HG02840 (cell line): Measurements from ENCODE around the gene SLCO2A1.

Experiments used
- ATAC-seq: cut with Tn5 transposase; IDR thresholded peaks from one replicate; pipeline ENCODE4 v1.9.1; 2021; ENCODE audit warnings: mild to moderate bottlenecking, moderate library complexity, moderate number of reproducible peaks; ENCODE audit not compliant: unreplicated experiment, low FRiP score

Gene SLCO2A1

GRCh38 chr3:133888726-133889340 lies 140.9 kb downstream of the SLCO2A1 start:
- ATAC-seq, result no peak

DNA sequence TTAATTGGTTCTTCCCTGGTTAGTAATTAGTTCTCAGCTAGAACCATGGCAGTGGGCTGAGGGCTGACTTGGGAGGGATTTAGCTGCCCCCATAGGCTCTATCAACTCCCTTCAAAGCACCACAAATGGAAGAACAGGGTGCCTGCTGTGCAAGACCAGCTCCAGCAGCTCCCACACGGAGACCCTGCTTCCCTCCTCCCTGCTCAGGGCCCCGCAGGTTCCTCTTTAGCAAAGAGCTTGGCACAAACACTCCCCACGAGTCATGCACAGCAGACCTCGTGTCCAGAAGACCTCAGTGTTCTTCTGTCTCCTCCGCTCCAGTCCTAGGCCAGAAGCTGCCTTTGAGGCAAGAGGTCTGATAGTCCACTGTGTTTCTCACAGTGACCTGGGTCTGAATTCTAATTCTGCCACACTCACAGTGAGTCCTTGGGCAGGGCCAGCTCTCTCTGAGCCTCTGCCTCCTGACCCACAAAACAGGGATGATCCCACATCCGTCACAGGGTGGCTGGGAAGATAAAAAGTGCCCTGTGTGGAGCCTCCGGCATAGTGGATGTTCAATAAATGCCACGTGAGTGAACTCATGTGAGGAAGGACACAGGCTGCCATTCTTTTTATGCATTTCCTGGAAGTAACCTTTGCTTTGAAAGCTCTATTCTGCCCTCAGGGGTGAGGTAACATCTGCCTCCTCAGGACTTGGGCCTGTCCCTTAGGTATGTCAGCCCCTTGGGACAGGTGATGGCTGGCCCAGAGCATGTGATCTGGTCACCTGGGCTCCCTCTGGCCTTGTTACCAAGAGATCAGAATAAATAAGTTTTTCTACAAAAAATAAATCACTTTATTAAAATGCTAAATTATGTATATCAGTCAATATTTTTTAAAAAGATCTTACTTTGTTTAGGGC lies 141.7 kb downstream of the SLCO2A1 start:
- no peak for ATAC-seq

DNA sequence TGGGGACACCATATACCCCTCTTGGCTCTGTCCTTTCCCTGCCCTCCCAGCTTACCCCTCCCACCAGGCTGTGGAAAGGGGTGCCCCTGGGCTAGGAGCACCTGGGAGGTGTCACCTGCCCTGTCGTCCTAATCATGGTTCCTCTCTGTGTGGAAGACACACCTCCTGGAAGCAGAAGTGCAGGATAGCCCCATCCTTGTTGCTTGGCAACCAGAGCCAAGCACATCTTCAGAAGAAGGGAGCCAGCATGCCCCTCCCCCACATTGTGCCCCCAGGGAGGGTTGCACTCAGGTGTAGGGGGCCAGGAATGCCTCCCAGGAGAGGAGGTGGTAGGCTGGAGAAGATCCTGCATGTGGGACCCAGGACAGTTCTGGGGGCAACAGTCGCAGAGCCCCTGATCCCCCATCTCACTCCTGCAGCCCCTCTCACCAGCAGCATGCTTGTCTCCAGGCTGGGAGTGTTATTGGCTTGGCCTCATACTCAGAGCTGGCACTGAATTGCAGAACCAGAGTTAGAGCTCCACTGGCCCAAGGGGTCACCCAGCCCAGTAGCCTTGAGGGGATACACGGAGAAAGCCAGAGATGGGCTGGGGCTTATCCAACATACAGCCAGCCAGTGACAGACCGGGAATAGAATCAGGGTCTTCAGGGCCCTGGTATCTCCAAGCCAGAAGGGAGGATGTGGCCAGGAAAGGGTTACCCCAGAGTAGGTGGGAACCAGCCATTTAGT lies 142.5 kb downstream of the SLCO2A1 start:
- no peak for ATAC-seq

- no peak for ATAC-seq
Observed at GRCh38 chr3:133886031-133886722, 143.5 kb downstream of the SLCO2A1 start.

GRCh38 chr3:133884887-133885711 lies 144.6 kb downstream of the SLCO2A1 start:
- no peak for ATAC-seq

DNA sequence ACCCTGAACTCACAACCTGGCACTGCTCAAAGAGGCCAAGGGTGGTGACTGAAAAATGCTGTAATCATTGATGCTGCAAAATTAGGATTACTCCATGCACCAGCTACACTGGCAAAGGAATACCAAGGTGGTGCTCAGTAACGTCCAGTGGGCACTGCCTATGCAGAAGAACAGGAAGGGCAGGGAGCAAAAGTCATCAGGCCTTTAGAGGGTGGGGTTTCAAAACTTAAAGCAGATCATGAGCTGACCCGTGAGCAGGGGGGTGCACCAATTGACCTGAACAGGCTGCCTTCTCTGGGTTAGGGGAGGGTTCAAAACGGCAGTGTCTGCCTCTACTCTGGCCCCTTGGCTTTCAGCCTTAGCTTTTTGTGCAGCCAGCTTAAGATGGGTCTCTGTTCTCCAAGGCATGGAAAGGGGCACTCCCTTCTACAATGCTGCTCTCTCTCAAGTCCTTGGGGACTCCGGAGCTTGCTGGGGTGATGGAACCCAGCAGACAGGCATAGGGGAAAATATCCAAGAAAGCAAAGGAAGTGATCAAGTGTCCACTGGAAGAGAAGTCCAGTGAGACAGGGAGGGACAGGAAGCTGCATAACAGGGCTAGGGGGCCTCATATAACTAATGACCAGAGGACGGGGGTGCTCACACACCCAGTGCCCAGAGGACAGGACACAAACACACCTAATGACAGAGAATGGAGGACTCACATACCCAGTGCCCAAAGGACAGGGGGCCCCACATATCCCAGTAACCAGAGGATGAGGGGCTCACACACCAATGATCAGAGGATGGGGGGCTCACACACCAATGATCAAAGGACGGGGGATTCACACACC lies 145.5 kb downstream of the SLCO2A1 start:
- ATAC-seq, result no peak

- ATAC-seq, result no peak
Observed at GRCh38 chr3:133883641-133884040, 146.1 kb downstream of the SLCO2A1 start.

DNA sequence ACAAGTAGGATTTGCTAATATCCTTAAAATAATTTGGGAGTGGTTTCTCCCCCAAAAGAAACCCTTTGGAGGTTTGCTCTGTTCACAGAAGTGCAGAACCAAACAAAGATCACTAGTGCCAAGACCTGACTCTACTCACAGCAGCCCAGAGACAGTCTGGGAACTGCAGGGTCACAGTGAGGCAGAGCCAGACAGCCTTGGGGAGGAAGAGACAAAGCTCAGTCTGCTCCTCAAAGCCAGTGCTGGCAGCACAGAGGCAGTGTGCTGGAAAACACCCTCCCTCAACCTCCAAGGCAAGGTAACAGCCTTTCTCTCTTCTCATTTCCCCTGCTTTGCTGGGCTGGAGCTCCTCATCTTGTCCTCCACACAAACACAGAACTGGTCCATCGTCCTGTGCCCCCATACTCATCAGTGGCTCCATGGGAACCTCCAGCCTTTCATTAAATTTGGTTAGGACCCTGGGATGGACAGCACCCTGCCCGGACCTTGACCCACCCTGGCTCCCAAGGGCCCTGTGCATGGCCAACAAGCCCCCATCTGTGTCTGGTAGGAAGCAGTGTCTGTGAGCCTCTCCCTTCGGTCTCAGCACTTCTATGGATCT lies 146.6 kb downstream of the SLCO2A1 start:
- no peak for ATAC-seq

GRCh38 chr3:133881939-133882825 lies 147.5 kb downstream of the SLCO2A1 start:
- no peak for ATAC-seq

- ATAC-seq, result no peak
Observed at GRCh38 chr3:133881492-133881891, 148.2 kb downstream of the SLCO2A1 start.

DNA sequence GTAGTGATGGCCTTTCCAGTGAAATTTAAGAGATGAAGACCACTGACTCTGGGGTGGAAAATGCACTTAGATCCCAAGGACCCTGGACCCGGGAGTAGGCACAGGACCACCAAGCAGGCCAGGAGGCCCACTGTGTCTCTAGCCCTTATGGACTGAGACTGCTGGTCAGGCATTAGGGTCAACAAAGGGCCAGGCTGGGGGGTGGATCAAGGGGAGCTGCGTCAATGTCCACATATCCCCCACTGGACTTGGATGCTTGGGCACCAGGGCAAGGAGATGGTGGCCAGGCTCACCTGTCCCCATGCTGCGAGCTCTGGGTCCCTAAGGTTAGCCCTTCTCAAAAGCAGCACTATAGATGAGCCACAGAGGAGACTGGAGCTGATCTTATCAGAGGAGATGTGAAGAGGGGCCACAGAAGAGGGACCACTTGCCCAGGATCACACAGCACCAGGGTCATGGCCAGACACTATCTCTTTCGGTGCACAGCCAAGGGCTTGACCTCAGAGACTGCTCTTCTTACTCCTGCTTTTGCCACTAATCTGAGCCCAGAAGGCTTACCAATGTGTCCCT lies 148.8 kb downstream of the SLCO2A1 start:
- ATAC-seq, result no peak

DNA sequence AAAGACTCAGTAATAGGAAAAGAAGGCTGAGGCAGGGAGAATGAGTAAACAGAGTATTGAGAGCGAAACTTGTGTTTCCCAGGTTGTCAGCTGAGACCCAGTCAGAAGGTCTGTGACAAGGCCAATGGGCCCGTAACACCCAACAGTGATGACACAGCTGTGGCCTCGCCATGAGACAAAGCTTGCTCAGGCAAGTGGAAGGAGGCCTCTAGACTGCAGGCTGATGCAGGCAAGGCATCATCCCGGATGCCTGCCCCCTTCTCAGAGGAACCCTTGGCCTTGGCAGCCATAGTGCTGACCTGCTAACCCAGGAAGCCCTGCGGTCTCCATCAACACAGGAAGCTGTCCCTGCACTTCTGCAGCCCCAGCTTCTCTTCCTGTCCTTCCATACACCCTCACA lies 149.4 kb downstream of the SLCO2A1 start:
- no peak for ATAC-seq

- ATAC-seq, result no peak
Observed at GRCh38 chr3:133878518-133878917, 151.2 kb downstream of the SLCO2A1 start.
